ENCODE results near the gene DNAJC21. TPM values are rescaled to one million over a fixed set of nuclear protein-coding genes. Genes with fewer than 3 reads are reported as not detected.

Gene DNAJC21
- total and polyA plus RNA-seq, 2 experiments from 2014 or later = 35.7 to 37.4 TPM

GRCh38 chr5:34891981-34892380 is 37.4 kb upstream of the DNAJC21 start:
- DNase-seq (ENCODE audit: low spot score) = no peak
- ATAC-seq = no peak
- H3K9me2 ChIP-seq (ENCODE audit: insufficient read depth) = no peaks in the 10 kb centered on the region

More at GRCh38 chr5:34891981-34892380, 37.4 kb upstream of the DNAJC21 start:
- Histone ChIP-seq H3K4me3 (no peak overlapping the region), H3K27me3 (ENCODE audit: insufficient read depth) (no peaks in the 10 kb centered on the region), H3K4me1 (ENCODE audit: insufficient read depth) (0 out of 2 replicates have a peak, but pooled peaks cover 4% of the 10 kb centered on the region), H3K36me3 (ENCODE audit: insufficient read depth) (no peaks in the 10 kb centered on the region), H3K79me2 (replicated peaks; ENCODE audit: insufficient read depth) (no peaks in the 10 kb centered on the region), H4K20me1 (replicated peaks; ENCODE audit: insufficient read depth) (no peaks in the 10 kb centered on the region), H3K27ac (ENCODE audit: low read depth) (no peak overlapping the region), H2AFZ (no peak overlapping the region), H3K4me2 (no peak overlapping the region), H3F3A (replicated peaks; ENCODE audit: low read depth) (no peaks in the 10 kb centered on the region)
- H3K9me3 Mint-ChIP-seq = no peaks in the 10 kb centered on the region
- no peak overlapping the region for H3K27ac Mint-ChIP-seq
- TF ChIP-seq ZNF331 (CRISPR knock-in tag; IDR thresholded peaks at IDR 0.05; ENCODE audit: low read depth) (no peak), ZNF462 (CRISPR knock-in tag; IDR thresholded peaks at IDR 0.05) (no peak), EZH2 (IDR thresholded peaks at IDR 0.05; ENCODE audit: low read depth, unreplicated experiment) (no peak), POLR2AphosphoS5 (IDR thresholded peaks at IDR 0.05; ENCODE audit: low read depth) (no peak)
- peaks cover 6% of the 10 kb centered on the region for H3K4me1 Mint-ChIP-seq
- H3K27me3 Mint-ChIP-seq (ENCODE audit: insufficient read depth, low read depth, poor library complexity) = no peaks in the 10 kb centered on the region
- no peak overlapping the region for H3K4me3 Mint-ChIP-seq
- no peaks in the 10 kb centered on the region for H3K36me3 Mint-ChIP-seq (ENCODE audit: low read depth)

Data from GM23338 (cell line).